ENCODE results near the gene MAPK7. TPM values are rescaled to one million over a fixed set of nuclear protein-coding genes. Genes with fewer than 3 reads are reported as not detected.
A peak's percentile ranks its signal among the peaks of the same experiment; 100 is the strongest.

The MAPK7 gene
- total and polyA plus RNA-seq, 5 donors, result 9.0 to 16.7 (median 16.2) TPM

DNA sequence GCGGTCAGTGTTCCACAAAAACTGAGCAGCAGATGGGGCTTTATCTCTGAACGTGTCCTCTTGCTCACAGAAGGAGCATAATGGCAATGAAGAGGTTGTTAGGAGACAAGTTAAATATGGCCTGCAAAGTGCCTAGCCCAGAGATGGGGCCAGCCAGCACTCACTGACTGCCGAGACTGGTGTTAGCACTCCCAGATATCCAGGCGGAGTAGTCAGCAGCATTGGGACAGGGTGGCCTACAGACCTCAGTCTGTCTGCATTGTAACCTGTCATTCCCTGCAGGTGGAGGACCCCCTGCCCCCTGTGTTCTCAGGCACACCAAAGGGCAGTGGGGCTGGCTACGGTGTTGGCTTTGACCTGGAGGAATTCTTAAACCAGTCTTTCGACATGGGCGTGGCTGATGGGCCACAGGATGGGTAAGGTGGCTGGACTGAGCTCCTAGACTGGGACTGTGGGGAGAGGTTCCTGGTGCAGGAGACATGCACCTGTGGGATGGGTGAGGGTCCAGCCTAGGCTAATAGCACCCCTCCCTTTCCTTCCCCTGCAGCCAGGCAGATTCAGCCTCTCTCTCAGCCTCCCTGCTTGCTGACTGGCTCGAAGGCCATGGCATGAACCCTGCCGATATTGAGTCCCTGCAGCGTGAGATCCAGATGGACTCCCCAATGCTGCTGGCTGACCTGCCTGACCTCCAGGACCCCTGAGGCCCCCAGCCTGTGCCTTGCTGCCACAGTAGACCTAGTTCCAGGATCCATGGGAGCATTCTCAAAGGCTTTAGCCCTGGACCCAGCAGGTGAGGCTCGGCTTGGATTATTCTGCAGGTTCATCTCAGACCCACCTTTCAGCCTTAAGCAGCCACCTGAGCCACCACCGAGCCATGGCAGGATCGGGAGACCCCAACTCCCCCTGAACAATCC lies 4.5 kb downstream of the MAPK7 start:
- 74% methylated on average over 13 of the region's 13 CpGs for WGBS
- peak in 1 of 3 donors; percentile 13 for DNase-seq
- Histone ChIP-seq H3K9me3 (ENCODE audit: control insufficient read depth, low read length) (no peaks in the 10 kb centered on the region), H3K27ac (ENCODE audit: low read length) (no peak overlapping the region), H3K4me3 (ENCODE audit: low read length) (no peak overlapping the region), H3K4me1 (ENCODE audit: control insufficient read depth, insufficient read depth, low read length) (peaks cover 17% of the 10 kb centered on the region), H3K27me3 (ENCODE audit: control insufficient read depth, insufficient read depth) (no peaks in the 10 kb centered on the region)
- no peak for ATAC-seq
- intact Hi-C loops (cut with DNase I), result loop anchor here in 1 of 4 donors (10.0 kb wide), 1 partner anchor 58 kb away; no protein-coding TSS in a partner anchor

DNA sequence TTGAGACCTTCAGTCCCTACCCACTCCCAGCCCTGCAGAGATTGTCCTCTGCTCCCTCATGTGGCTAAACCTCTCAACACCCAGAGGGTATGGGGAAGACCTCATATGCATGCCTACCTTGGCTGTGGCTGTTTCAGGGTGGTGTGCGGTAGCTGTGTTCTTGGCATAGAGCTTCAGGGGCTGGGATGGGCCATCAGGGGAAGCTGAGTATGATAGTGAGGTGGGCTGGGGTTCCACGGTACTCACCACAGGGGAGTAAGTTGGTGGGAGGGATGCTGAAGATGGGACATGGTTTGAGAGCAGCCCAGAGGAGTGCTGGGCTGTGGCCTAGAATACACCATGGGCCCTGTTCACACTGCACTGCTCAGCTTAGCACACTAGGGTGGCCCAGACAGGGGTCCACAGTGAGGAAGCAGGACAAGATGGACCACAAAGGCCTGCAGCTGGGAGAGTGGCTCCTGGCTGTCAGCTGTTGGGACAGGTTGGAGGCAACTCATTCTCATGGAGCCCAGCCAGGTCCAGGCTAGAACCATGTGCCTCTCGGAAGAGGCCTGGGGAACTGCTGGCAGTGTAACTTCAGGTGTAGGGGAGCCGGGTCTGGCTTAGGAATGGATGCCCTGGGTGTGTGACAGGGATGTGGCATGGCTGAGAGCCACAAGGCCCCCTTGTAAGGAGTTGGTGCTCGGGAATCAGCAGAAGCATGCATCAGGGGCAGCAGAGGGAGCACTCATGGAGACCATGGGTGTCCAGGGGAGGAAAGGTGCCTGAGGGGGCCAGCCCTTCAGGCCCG lies 5.6 kb downstream of the MAPK7 start:
- intact Hi-C loops (cut with DNase I), result loop anchor here in 1 of 4 donors (10.0 kb wide), 1 partner anchor 59 kb away; no protein-coding TSS in a partner anchor
- Histone ChIP-seq H3K27me3 (ENCODE audit: control insufficient read depth, insufficient read depth) (no peaks in the 10 kb centered on the region), H3K9me3 (ENCODE audit: control insufficient read depth, low read length) (no peaks in the 10 kb centered on the region), H3K4me3 (ENCODE audit: low read length) (no peak overlapping the region), H3K4me1 (ENCODE audit: control insufficient read depth, insufficient read depth, low read length) (peaks cover 23% of the 10 kb centered on the region), H3K27ac (ENCODE audit: low read length) (peak overlapping the region; percentile 73)
- ATAC-seq (peak; percentile 3 to 12), DNase-seq (peak; percentile 75 to 84 (median 78))
- WGBS, result 63% methylated on average over 6 of the region's 6 CpGs

DNA sequence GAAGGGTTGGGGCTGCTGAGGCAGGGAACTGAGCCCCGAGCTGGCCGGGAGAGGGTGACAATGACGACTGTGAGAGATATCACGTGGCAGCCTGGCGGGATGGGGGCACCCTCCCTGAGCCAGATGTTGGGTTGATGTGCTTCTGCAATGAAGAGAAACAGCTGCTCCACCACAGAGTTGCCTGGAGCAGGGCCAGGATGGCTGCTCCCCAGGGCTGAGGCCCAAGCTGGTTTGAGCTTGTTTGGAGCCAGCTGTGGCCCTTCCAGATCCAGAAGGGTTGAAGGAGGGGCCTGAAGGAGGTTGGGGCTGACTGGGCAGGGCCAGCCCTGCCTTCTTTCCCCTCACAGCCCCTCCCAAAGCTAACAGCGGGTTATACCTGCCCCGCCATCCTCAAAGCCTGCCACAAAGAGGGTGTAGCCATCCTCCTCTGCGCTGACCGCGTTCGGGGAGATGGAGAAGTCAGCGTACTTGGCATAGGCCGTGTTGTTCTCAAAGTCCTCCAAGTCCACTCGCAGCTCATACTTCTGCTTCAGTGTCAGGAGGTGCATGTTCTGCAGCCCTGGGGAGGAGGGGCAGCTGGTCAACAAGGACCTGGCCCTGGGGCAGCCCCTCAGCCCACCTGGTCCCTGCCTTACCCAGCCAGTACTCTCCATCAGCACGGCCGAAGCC lies 6.6 kb downstream of the MAPK7 start:
- H3K4me1 ChIP-seq (ENCODE audit: control insufficient read depth, insufficient read depth, low read length), result peaks cover 23% of the 10 kb centered on the region
- DNase-seq (peak; percentile 92 to 98 (median 96)), ATAC-seq (peak; percentile 68 to 69)
- no peak overlapping the region for H3K4me3 ChIP-seq (ENCODE audit: low read length)
- intact Hi-C loops (cut with DNase I), result loop anchor here in 1 of 4 donors (10.0 kb wide), 1 partner anchor 60 kb away; no protein-coding TSS in a partner anchor
- H3K27ac ChIP-seq (ENCODE audit: low read length), result peak overlapping the region; percentile 73
- H3K9me3 ChIP-seq (ENCODE audit: control insufficient read depth, low read length), result no peaks in the 10 kb centered on the region
- H3K27me3 ChIP-seq (ENCODE audit: control insufficient read depth, insufficient read depth), result no peaks in the 10 kb centered on the region
- 30% methylated on average over 16 of the region's 16 CpGs for WGBS

- H3K4me3 ChIP-seq (ENCODE audit: low read length), result no peak overlapping the region
These were observed 7.3 kb downstream of the MAPK7 start for GRCh38 chr17:19385521-19385983.

GRCh38 chr17:19386051-19386929 lies 8.0 kb downstream of the MAPK7 start:
- peak; percentile 3 to 35 for ATAC-seq
- Histone ChIP-seq H3K27me3 (ENCODE audit: control insufficient read depth, insufficient read depth) (no peaks in the 10 kb centered on the region), H3K4me1 (ENCODE audit: control insufficient read depth, insufficient read depth, low read length) (peaks cover 23% of the 10 kb centered on the region), H3K9me3 (ENCODE audit: control insufficient read depth, low read length) (no peaks in the 10 kb centered on the region), H3K4me3 (ENCODE audit: low read length) (no peak overlapping the region), H3K27ac (ENCODE audit: low read length) (peak overlapping the region; percentile 36)
- intact Hi-C loops (cut with DNase I), result loop anchor here in 1 of 4 donors (10.0 kb wide), 1 partner anchor 61 kb away; no protein-coding TSS in a partner anchor
- peak; percentile 75 to 86 (median 81) for DNase-seq
- WGBS, result 45% methylated on average over 20 of the region's 20 CpGs

More at GRCh38 chr17:19385521-19385983, 7.3 kb downstream of the MAPK7 start:
- no peaks in the 10 kb centered on the region for H3K9me3 ChIP-seq (ENCODE audit: control insufficient read depth, low read length)
- peaks cover 23% of the 10 kb centered on the region for H3K4me1 ChIP-seq (ENCODE audit: control insufficient read depth, insufficient read depth, low read length)
- ATAC-seq (no peak), DNase-seq (peak in 1 of 3 donors; percentile 74)
- intact Hi-C loops (cut with DNase I), result loop anchor here in 1 of 4 donors (10.0 kb wide), 1 partner anchor 61 kb away; no protein-coding TSS in a partner anchor
- no peaks in the 10 kb centered on the region for H3K27me3 ChIP-seq (ENCODE audit: control insufficient read depth, insufficient read depth)
- WGBS, result 72% methylated on average over 9 of the region's 9 CpGs
- peak overlapping the region; percentile 56 for H3K27ac ChIP-seq (ENCODE audit: low read length)

DNA sequence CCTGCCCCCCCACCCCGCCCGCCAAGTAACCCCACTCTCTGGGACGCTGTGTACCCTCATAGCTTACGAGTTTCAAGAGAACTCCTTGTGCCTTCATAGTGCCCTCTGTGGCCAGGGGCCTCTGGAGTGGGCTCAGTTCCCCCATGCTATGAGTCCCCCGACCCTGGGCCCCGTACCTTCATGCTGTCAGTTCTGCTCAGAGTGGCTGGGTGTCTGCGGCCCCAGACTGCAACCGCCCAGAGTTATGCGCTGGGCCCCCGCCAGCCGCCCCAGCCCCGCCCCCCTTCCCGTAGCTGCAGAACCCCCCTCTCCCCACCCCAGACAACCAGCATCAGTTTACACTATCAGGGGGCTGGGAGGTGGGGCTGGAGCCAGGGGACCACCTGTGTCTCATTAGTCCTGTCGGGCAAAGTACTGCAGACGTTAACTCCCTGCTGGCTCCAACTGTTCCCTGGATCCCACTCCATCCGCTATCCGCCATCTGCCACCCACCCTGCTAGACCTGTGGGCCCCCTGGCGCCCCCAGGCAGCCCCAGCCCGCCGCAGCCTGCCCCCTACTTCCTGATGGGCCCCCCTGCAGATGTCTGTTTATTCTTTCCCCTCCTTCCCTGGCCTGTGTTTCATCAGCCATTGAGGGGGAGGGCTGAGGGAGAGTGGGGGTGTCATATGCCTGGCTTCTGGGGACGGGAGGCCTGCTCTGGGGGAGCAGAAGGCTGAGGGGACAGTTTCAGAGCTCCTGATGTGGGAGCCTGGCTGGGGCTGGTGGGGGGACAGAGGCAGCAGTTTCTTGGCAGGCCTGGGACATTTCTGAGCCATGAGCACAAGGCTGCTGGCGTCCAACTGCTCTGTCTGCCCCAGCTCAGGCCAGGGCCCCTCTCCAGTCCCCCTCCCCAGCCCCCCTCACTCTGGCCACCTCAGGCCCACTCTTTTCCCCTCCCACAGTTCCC lies 8.9 kb downstream of the MAPK7 start, which contains the start of gene MFAP4:
MFAP4 (minus strand) TSS at position 217 of the 947 bp plus-strand sequence; CDS start at position 182, 35 bp downstream.
- Histone ChIP-seq H3K27me3 (ENCODE audit: control insufficient read depth, insufficient read depth) (no peaks in the 10 kb centered on the region), H3K4me3 (ENCODE audit: low read length) (peak within 1 kb of the TSS; percentile 3), H3K9me3 (ENCODE audit: control insufficient read depth, low read length) (no peaks in the 10 kb centered on the region), H3K27ac (ENCODE audit: low read length) (peak within 1 kb of the TSS; percentile 93), H3K4me1 (ENCODE audit: control insufficient read depth, insufficient read depth, low read length) (peaks cover 23% of the 10 kb centered on the region)
- WGBS, result 11% methylated on average over 22 of the region's 22 CpGs
- ATAC-seq (peak; percentile 63 to 65), DNase-seq (peak; percentile 82 to 92 (median 91))
- intact Hi-C loops (cut with DNase I), result loop anchor here in 1 of 4 donors (10.0 kb wide), 1 partner anchor 62 kb away; no protein-coding TSS in a partner anchor

DNA sequence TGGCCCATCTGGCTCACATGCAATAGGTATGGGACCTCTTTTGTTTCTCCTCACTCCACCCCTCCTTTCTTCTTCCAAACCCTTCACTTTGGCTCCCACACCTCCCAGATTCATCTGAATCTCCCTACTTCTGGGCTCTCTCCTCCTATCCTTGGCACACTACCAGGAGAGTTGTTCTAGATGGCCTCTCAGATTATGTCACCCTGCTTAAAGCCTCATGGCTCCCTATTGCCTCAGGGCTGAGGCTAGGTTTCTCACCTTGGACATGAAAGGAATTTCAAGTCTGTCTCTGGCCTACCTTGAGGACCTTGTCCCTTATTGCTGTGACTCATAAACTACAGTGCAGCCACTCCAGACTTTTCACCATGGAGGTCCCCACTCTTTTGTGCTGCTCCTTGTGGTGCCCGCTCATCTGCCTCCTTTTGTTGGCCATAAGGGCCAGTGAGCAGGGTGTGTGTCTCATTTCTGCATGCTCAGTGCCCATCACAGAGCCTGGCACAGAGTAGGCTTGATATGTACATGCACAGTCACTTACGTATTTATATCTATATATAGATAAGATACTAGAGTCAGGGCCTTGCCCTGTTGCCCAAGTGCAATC lies 9.7 kb downstream of the MAPK7 start:
- peak overlapping the region; percentile 93 for H3K27ac ChIP-seq (ENCODE audit: low read length)
- ATAC-seq (no peak), DNase-seq (no peak)
- no peak overlapping the region for H3K4me3 ChIP-seq (ENCODE audit: low read length)
- intact Hi-C loops (cut with DNase I), result loop anchor here in 1 of 4 donors (10.0 kb wide), 1 partner anchor 63 kb away; no protein-coding TSS in a partner anchor
- WGBS, result 71% methylated on average over 2 of the region's 2 CpGs
- peaks cover 23% of the 10 kb centered on the region for H3K4me1 ChIP-seq (ENCODE audit: control insufficient read depth, insufficient read depth, low read length)
- no peaks in the 10 kb centered on the region for H3K27me3 ChIP-seq (ENCODE audit: control insufficient read depth, insufficient read depth)
- no peaks in the 10 kb centered on the region for H3K9me3 ChIP-seq (ENCODE audit: control insufficient read depth, low read length)

DNA sequence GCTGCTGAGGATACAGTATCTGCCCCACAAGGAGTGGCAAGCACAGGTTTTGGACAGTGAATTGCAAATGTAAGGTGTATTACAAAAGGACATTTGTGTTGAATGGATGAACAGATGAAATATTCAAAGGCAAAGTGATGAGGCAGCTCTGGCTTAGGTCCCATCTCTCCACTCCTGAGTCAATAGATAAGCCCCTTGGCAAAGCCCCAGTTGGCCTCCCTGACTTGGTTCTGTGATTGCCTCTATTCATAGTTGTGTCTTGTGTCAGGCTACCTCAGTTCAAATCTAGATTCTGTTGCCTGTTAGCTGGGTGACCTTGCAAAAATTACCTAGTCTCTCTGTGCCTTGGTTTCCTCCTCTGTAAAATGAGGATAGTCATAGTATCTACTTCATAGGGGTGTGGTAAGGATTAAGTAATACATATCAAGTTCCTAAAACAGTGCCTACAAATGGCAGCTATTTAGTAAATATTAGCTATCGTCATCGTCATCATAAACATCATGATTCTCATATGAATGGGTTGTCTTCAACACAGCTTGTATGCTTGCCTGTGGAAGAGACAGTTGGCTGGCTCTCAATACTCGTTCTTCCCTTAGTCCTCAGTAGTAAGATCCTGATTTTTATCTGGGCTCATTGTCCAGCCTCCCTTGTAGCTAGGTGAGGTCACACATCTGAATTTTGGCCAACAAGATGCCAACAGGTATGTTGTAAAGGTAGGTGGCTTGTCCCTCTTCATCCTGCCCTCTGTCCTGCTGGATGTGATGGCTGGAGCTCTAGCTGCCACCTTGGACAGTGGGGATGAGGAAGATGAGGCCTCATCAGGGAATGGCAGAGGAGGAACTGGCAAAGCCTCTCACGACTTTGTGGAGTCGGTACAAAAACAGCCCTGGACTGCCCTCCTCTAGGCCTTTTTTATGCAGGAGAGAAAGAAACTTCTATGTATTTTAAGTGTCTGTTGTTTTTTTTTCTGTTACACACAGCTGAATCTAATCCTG lies 10.8 kb downstream of the MAPK7 start:
- Histone ChIP-seq H3K4me3 (ENCODE audit: low read length) (no peak overlapping the region), H3K4me1 (ENCODE audit: control insufficient read depth, insufficient read depth, low read length) (peaks cover 18% of the 10 kb centered on the region), H3K27ac (ENCODE audit: low read length) (peak overlapping the region; percentile 3), H3K27me3 (ENCODE audit: control insufficient read depth, insufficient read depth) (no peaks in the 10 kb centered on the region), H3K9me3 (ENCODE audit: control insufficient read depth, low read length) (no peaks in the 10 kb centered on the region)
- no peak for ATAC-seq
- peak in 2 of 3 donors; percentile 14 to 80 for DNase-seq
- intact Hi-C loops (cut with DNase I), result loop anchor here in 1 of 4 donors (10.0 kb wide), 1 partner anchor 64 kb away; no protein-coding TSS in a partner anchor
- WGBS, result 58% methylated on average over 5 of the region's 5 CpGs
